Thyroid gland (tissue), 4 donors: Measurements from ENCODE around the gene KAZN.

Experiments
- CTCF ChIP-seq, 6 experiments: fragments of 200-600 bp in 3 of 6; fragments of 450-650 bp in 3 of 6; sonication (generic) in 3 of 6; IDR thresholded peaks; one replicate each; pipeline ENCODE4 v1.5.1; 2016 to 2019; ENCODE audit warnings: antibody characterized with exemption in 6 of 6, mild to moderate bottlenecking in 2 of 6, inconsistent platforms in 1 of 6, moderate library complexity in 1 of 6
- POLR2A ChIP-seq, 2 donors: fragments of 450-650 bp; IDR thresholded peaks; one replicate each; pipeline ENCODE4 v1.6.1; 2017; ENCODE audit warnings: antibody characterized with exemption in 2 of 2, mild to moderate bottlenecking in 2 of 2, moderate library complexity in 1 of 2

GRCh38 chr1:15115542-15116330, 517.3 kb downstream of the KAZN start:
- TF ChIP-seq CTCF (IDR thresholded peaks at IDR 0.05): no peak
- TF ChIP-seq POLR2A (IDR thresholded peaks at IDR 0.05): no peak
